NCI-H187 treated with DMSO at 0.1 percent for 48 hours (cell line): Measurements from ENCODE around the gene ABCC1.
"Not testable (repeated sequence)": the region's sequence is repeated elsewhere in the genome, so short reads cannot be mapped to it uniquely, and the experiment has no call there.

ENCODE experiments used
- DNase-seq: peaks from one replicate; lab custom pipeline; 2025; lab: John Stamatoyannopoulos, UW

ABCC1 gene

GRCh38 chr16:15949210-15950160 lies at the start of gene ABCC1:
Gene ABCC1, plus strand, starts transcription at chr16:15949616. Its CDS starts 136 bp downstream, at chr16:15949752.
- DNase-seq: no peak

- no peak for DNase-seq
Measured at GRCh38 chr16:15900357-15900756, 49.1 kb upstream of the ABCC1 start.

- no peak for DNase-seq
Measured at GRCh38 chr16:15900901-15901500, 48.4 kb upstream of the ABCC1 start.

DNA sequence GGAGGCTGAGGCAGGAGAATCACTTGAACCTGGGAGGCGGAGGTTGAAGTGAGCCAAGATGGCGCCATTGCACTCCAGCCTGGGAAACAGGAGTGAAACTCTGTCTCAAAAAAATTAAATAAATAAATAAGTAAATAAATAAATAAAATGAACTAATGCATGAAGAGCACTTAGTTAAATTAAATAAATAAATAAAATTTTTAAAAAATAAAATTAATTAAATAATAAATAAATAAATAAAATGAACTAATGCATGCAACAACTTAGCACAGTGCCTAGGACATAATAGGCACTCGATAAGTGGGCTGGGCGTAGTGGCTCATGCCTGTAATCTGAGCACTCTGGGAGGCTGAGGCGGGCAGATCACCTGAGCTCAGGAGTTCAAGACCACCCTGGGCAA lies 45.5 kb upstream of the ABCC1 start:
- no peak for DNase-seq

DNA sequence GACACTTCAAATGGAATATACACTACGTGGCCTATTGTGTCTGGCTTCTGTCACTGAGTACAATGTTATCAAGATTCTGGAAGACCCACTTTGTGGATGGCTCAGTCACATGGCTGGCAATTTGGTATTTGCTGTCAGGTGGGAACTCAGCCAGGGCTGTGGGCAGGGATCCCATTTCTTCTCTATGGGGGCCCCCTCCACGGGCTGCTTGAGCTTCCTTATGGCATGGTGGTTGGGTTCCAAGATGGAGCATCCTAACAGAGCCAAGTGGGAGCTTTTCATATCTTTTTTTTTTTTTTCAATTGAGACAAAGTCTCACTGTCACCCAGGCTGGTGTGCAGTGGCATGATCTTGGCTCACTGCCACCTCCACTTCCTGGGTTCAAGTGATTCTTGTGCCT lies 43.0 kb upstream of the ABCC1 start:
- DNase-seq: no peak

DNA sequence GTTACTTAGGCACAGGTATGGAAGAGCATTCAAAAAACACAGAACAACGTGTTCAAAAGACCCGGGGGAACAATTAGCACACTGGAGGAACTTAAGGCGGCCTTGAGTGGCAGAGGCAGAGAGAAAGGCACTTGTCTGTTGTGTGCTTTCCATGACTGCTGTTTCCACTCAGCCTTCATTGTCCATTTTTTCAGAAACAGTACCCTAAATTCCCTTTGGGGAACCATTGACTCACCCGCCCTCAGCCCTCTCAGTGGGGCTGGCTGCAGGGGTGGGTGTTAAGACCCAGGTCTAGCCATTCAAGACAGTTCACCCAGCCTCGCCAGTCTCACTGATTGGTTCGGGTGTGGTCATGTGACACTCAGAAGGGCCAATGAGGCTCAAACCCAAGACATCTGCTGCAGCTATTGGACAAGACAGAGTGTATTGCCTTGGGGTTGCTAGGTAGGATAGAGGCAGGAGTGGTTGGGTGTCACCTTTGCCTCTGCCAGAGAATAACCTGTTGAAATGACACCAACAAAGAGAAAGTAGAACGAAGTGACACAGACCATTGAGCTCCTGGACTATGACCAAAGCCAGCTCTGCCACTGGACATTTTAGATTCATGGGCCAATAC lies 41.4 kb upstream of the ABCC1 start:
- peak; percentile 79 for DNase-seq

DNA sequence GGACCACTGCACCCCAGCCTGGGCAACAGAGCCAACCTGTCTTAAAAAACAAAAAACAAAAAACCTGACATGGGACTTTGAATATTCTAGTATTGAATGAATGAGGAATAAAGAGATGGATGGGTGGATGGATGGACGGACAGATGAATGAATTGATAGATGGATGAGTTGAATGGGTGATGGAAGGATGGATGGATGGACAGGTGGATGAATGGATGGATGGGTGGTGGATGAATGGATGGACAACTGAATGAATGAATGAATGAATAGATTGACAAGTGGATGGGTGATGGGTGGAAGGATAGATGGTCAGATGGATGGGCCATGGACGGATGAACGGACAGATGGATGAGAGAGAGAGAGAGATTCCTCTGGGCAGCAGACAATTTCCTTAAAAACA lies 38.2 kb upstream of the ABCC1 start:
- no peak for DNase-seq

DNA sequence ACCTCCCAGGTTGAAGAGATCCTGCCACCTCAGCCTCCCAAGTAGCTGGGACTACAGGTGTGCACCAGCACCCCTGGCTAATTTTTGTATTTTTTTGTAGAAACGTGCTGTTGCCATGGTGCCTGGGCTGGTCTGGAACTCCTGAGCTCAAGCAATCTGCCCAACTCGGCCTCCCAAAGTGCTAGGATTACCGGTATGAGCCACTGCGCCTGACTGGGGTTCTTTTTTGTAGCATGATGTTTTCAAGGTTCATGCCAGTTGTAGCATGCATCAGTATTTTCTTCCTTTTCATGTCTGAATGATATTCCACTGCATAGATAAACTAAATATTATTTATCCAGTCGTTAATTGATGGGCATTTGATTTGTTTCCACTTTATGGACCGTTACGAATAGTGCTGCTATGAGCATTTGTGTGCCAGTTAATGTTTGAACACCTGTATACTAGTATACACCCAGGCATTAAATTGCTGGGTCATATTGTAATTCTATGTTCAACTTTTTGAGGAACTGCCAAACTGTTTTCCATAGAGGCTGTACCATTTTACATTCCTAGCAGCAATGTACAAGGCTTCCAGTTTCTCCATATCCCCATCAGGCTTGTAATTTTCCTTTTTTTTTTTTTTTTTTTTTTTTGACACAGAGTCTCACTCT lies 36.2 kb upstream of the ABCC1 start:
- DNase-seq: no peak

DNA sequence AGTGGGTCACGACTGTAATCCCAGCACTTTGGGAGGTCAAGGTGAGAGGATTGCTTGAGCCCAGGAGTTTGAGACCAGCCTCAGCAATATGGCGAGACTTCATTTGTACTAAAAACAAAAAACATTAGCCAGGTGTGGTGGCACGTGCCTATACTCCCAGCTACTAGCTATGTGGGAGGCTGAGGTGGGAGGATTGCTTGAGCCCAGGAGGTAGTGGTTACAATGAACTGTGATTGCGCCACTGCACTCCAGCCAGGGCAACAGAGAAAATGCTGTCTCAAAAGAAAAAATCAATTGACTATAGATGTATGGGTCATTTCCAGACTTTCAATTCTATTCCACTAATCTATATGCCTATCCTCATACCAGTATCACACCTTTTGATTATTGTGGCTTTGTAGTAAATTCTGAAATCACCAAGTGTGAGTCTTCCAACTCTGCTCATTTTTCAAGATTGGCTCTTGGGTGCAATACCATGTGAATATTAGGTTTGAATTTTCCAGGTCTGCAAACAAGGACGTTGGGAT lies 33.8 kb upstream of the ABCC1 start:
- no peak for DNase-seq

DNA sequence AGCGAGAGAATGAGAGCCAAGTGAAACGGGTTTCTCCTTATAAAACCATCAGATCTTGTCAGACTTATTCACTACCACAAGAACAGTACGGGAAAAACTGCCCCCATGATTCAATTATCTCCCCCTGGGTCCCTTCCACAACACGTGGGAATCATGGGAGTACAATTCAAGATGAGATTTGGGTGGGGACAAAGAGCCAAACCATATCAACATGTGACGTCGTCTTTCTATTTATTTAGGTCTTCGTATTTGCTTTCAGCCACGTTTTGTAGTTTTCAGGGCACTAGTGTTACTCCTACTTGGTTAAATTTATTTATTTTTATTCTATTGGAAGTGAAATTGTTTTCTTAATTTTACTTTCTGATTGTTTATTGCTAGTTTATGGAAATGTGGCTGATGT lies 33.1 kb upstream of the ABCC1 start:
- no peak for DNase-seq

DNA sequence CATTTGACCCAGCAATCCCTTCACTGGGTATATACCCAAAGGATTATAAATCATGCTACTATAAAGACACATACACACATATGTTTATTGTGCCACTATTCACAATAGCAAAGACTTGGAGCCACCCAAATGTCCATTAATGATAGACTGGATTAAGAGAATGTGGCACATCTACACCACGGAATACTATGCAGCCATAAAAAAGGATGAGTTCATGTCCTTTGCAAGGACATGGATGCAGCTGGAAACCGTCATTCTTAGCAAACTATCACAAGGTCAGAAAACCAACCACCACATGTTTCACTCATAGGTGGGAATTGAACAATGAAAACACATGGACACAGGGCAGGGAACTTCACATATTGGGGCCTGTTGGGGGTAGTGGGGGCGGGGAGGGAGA lies 31.1 kb upstream of the ABCC1 start:
- not testable (repeated sequence) for DNase-seq

DNA sequence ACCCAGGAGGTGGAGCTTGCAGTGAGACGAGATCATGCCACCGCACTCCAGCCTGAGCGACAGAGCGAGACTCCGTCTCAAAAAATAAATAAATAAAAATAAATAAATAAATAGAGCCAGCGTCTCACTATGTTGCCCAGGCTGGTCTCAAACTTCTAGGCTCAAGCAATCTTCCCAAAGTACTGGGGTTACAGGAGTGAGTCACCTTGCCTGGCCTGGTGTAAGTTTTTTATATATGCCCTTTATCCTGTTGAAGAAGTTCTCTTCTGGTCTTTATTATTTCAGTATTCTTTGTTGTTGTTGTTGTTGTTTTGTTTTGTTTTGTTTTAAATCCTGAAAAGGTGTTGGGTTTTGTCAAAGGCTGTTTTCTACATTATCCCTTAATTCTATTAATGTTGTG lies 30.1 kb upstream of the ABCC1 start:
- DNase-seq: no peak

DNA sequence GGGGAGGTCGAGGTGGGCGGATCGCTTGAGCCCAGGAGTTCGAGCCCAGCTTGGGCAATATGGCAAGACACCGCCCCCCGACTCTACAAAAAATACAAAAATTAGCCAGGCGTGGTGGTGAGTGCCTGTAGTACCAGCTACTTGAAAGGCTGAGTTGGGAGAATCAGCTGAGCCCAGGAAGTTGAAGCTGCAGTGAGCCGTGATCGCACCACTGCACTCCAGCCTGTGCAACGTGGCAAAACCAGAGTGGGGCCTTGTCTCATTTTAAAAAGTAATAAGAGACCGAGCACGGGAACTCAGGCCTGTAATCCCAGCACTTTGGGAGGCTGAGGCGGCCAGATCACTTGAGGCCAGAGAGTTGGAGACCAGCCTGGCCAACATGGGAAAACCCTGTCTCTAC lies 24.4 kb upstream of the ABCC1 start:
- DNase-seq: no peak

GRCh38 chr16:15925631-15926030 lies 23.8 kb upstream of the ABCC1 start:
- no peak for DNase-seq

DNA sequence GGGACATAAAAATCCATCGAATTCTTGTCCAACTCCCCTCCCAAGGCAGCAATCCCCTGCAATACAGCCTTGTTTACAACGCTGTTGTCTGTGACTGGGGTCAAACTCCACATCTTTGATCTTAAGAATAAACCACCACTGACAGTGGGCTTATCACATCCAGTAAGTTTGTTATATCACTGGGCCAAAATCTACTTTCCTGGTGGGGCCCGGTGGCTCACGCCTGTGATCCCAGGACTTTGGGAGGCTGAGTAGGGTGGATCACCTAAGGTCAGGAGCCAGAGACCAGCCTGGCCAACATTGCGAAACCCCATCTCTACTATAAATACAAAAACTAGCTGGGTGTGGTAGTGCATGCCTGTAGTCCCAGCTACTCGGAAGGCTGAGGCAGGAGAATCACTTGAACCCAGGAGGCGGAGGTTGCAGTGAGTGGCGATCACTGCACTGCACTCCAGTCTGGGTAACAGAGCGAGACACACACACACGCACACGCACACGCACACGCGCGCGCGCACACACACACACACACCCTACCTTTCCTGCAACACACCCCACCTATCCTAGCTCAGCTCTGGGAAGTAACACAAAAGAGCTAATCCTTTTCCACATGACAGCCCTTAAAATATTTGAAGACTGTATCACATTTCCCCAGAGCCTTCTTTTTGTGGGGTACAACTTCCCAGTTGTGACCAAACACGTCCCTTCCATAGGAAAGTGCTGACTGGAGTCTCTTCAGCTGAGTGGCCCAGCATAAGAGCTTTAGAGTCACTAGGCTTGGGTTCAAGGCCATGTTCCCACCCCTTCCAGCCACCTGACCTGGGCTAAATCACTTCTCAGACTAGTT lies 20.9 kb upstream of the ABCC1 start:
- no peak for DNase-seq

GRCh38 chr16:15932939-15933338 lies 16.5 kb upstream of the ABCC1 start:
- no peak for DNase-seq

DNA sequence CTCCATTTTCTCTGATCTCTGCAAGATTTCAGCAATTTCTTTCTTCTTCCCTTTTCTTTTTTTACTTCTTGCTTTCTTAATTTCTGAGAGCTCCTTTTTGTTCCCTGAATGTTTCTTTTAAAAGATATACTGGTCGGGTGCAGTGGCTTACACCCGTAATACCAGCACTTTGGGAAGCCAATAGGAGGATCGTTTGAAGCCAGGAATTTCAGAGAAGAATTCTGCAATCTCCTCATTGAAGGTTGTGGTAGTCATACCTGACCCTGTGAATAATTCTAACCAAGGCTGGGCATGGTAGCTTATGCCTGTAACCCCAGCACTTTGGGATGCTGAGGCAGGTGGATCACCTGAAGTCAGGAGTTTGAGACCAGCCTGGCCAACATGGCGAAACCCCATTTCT lies 15.6 kb upstream of the ABCC1 start:
- DNase-seq: no peak

- no peak for DNase-seq
Measured at GRCh38 chr16:15934991-15935390, 14.4 kb upstream of the ABCC1 start.

DNA sequence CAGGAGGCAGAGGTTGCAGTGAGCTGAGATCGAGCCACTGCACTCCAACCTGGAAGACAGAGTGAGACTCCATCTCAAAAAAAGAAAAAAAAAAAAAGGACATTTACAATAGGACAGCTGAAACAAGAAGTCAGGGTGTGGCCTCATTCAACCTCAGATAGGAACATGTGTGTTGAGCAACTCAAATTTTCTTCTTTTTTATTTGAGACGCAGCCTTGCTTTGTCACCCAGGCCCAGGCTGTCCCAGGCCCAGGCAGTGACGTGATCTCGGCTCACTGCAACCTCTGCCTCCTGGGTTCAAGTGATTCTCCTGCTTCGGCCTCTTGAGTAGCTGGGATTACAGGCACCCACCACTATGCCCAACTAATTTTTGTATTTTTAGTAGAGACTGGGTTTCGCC lies 12.6 kb upstream of the ABCC1 start:
- not testable (repeated sequence) for DNase-seq

- DNase-seq: no peak
Measured at GRCh38 chr16:15942931-15943690, 6.3 kb upstream of the ABCC1 start.
